Measurements from ENCODE around the gene OBP2A. TPM values are rescaled to one million over a fixed set of nuclear protein-coding genes. Genes with fewer than 3 reads are reported as not detected.
"Not testable (repeated sequence)": the region's sequence is repeated elsewhere in the genome, so short reads cannot be mapped to it uniquely, and the experiment has no call there.

OBP2A gene
- not detected for total RNA-seq
- not detected for polyA plus RNA-seq
- not detected for total RNA-seq

GRCh38 chr9:135545646-135546176 is at the start of gene OBP2A:
Gene OBP2A (plus strand): TSS chr9:135546126. CDS start chr9:135546181, 55 bp downstream.
- H3K4me3 ChIP-seq (ENCODE audit: low read length); H3K4me3 Mint-ChIP-seq; H3K4me1 ChIP-seq (ENCODE audit: control insufficient read depth in 2 of 2, insufficient read depth in 2 of 2, low read length in 2 of 2); DNase-seq; H3K27me3 ChIP-seq (ENCODE audit: control insufficient read depth in 2 of 2, insufficient read depth in 2 of 2, low read length in 2 of 2); H3K9me3 ChIP-seq (ENCODE audit: control insufficient read depth in 2 of 3, low read length in 3 of 3); H3K36me3 Mint-ChIP-seq; POLR2A ChIA-PET; H3K36me3 ChIP-seq (ENCODE audit: control insufficient read depth in 2 of 3, insufficient read depth in 3 of 3, low read length in 3 of 3); CTCF ChIA-PET; H3K27ac ChIP-seq (ENCODE audit: low read depth, low read length); H3K4me1 Mint-ChIP-seq; H3K27ac Mint-ChIP-seq; ATAC-seq; intact Hi-C loops (cut with micrococcal nuclease); H3K9me3 Mint-ChIP-seq: not testable (repeated sequence)
- H3K27me3 Mint-ChIP-seq: peaks cover 11 to 20% (median 13%) of the 10 kb centered on the region in 5 donors

- ATAC-seq (no peak), DNase-seq (no peak)
- Mint-ChIP-seq H3K9me3 (no peaks in the 10 kb centered on the region), H3K4me1 (peaks cover 8 to 30% (median 14%) of the 10 kb centered on the region in 7 donors), H3K27me3 (peaks cover 0 to 5% (median 0%) of the 10 kb centered on the region in 5 donors), H3K27ac (peak overlapping the region in 1 of 9 donors; percentile 51), H3K36me3 (peaks cover 0 to 8% (median 4%) of the 10 kb centered on the region in 5 donors), H3K4me3 (peak overlapping the region in 9 of 10 donors; percentile 78 to 95 (median 89))
- no peak overlapping the region for H3K27ac ChIP-seq (ENCODE audit: low read depth, low read length)
- H3K4me1 ChIP-seq (ENCODE audit: control insufficient read depth in 2 of 2, insufficient read depth in 2 of 2, low read length in 2 of 2): peaks cover 10 to 14% of the 10 kb centered on the region in 2 donors
- no peaks in the 10 kb centered on the region for H3K27me3 ChIP-seq (ENCODE audit: control insufficient read depth in 2 of 2, insufficient read depth in 2 of 2, low read length in 2 of 2)
- POLR2A ChIA-PET: no interaction called here
- no peak overlapping the region for H3K4me3 ChIP-seq (ENCODE audit: low read length)
- CTCF ChIA-PET: no interaction called here
- intact Hi-C loops (cut with micrococcal nuclease): no loop called here
- peaks cover 0 to 27% (median 0%) of the 10 kb centered on the region in 3 experiments for H3K36me3 ChIP-seq (ENCODE audit: control insufficient read depth in 2 of 3, insufficient read depth in 3 of 3, low read length in 3 of 3)
- H3K9me3 ChIP-seq (ENCODE audit: control insufficient read depth in 2 of 3, low read length in 3 of 3): no peaks in the 10 kb centered on the region
Observed at GRCh38 chr9:135498381-135499126, 47.4 kb upstream of the OBP2A start.

- Mint-ChIP-seq H3K27ac (peak overlapping the region in 5 of 9 donors; percentile 11 to 80 (median 38)), H3K9me3 (no peaks in the 10 kb centered on the region), H3K27me3 (peaks cover 0 to 5% (median 0%) of the 10 kb centered on the region in 5 donors), H3K4me3 (peak overlapping the region; percentile 78 to 95 (median 88)), H3K36me3 (peaks cover 0 to 13% (median 6%) of the 10 kb centered on the region in 5 donors), H3K4me1 (peaks cover 9 to 39% (median 17%) of the 10 kb centered on the region in 7 donors)
- Histone ChIP-seq H3K9me3 (ENCODE audit: control insufficient read depth in 2 of 3, low read length in 3 of 3) (no peaks in the 10 kb centered on the region), H3K27ac (ENCODE audit: low read depth, low read length) (peak overlapping the region; percentile 77), H3K4me1 (ENCODE audit: control insufficient read depth in 2 of 2, insufficient read depth in 2 of 2, low read length in 2 of 2) (peaks cover 10 to 14% of the 10 kb centered on the region in 2 donors), H3K27me3 (ENCODE audit: control insufficient read depth in 2 of 2, insufficient read depth in 2 of 2, low read length in 2 of 2) (no peaks in the 10 kb centered on the region), H3K36me3 (ENCODE audit: control insufficient read depth in 2 of 3, insufficient read depth in 3 of 3, low read length in 3 of 3) (peaks cover 0 to 36% (median 0%) of the 10 kb centered on the region in 3 experiments), H3K4me3 (ENCODE audit: low read length) (peak overlapping the region; percentile 91)
- intact Hi-C loops (cut with micrococcal nuclease): loop anchor here in 1 of 2 donors (5.0 to 10.0 kb wide), 2 partner anchors 1042 to 1335 kb away; partner anchors contain the start of gene RNU6ATAC
- ChIA-PET CTCF (interaction anchor here (0.9 kb wide), 1 partner anchor 18 kb away, joined by 3 read pairs; no protein-coding TSS in a partner anchor), POLR2A (no interaction called here)
- ATAC-seq: peak; percentile 64
- DNase-seq: peak; percentile 69 to 90 (median 80)
Observed at GRCh38 chr9:135499326-135500070, 46.4 kb upstream of the OBP2A start.

- no peak for DNase-seq
- H3K27ac Mint-ChIP-seq: peak overlapping the region in 2 of 9 donors; percentile 18 to 80
- Histone ChIP-seq H3K9me3 (ENCODE audit: control insufficient read depth in 2 of 3, low read length in 3 of 3) (no peaks in the 10 kb centered on the region), H3K4me1 (ENCODE audit: control insufficient read depth in 2 of 2, insufficient read depth in 2 of 2, low read length in 2 of 2) (peaks cover 10 to 14% of the 10 kb centered on the region in 2 donors), H3K36me3 (ENCODE audit: control insufficient read depth in 2 of 3, insufficient read depth in 3 of 3, low read length in 3 of 3) (peaks cover 0 to 42% (median 0%) of the 10 kb centered on the region in 3 experiments), H3K4me3 (ENCODE audit: low read length) (peak overlapping the region; percentile 91), H3K27ac (ENCODE audit: low read depth, low read length) (peak overlapping the region; percentile 77), H3K27me3 (ENCODE audit: control insufficient read depth in 2 of 2, insufficient read depth in 2 of 2, low read length in 2 of 2) (no peaks in the 10 kb centered on the region)
- ATAC-seq: peak; percentile 2
- intact Hi-C loops (cut with micrococcal nuclease): loop anchor here in 1 of 2 donors (5.0 to 10.0 kb wide), 2 partner anchors 1043 to 1335 kb away; partner anchors contain the start of gene RNU6ATAC
- peak overlapping the region; percentile 80 to 95 (median 88) for H3K4me3 Mint-ChIP-seq
- H3K27me3 Mint-ChIP-seq: no peaks in the 10 kb centered on the region
- POLR2A ChIA-PET: no interaction called here
- H3K9me3 Mint-ChIP-seq: no peaks in the 10 kb centered on the region
- H3K4me1 Mint-ChIP-seq: peaks cover 12 to 41% (median 17%) of the 10 kb centered on the region in 7 donors
- H3K36me3 Mint-ChIP-seq: peaks cover 0 to 15% (median 8%) of the 10 kb centered on the region in 5 donors
- CTCF ChIA-PET: interaction anchor here (0.9 kb wide), 1 partner anchor 18 kb away, joined by 3 read pairs; no protein-coding TSS in a partner anchor
Observed at GRCh38 chr9:135500071-135500524, 45.8 kb upstream of the OBP2A start.

- intact Hi-C loops (cut with micrococcal nuclease): loop anchor here in 1 of 2 donors (5.0 to 10.0 kb wide), 2 partner anchors 1043 to 1336 kb away; partner anchors contain the start of gene RNU6ATAC
- ATAC-seq (peak; percentile 97), DNase-seq (peak; percentile 62 to 93 (median 80))
- Mint-ChIP-seq H3K4me1 (peaks cover 12 to 41% (median 18%) of the 10 kb centered on the region in 7 donors), H3K9me3 (no peaks in the 10 kb centered on the region), H3K27ac (peak within 1 kb of the TSS in 8 of 9 donors; percentile 11 to 96 (median 81)), H3K4me3 (peak within 1 kb of the TSS; percentile 80 to 95 (median 88)), H3K36me3 (peaks cover 0 to 17% (median 8%) of the 10 kb centered on the region in 5 donors), H3K27me3 (no peaks in the 10 kb centered on the region)
- Histone ChIP-seq H3K9me3 (ENCODE audit: control insufficient read depth in 2 of 3, low read length in 3 of 3) (no peaks in the 10 kb centered on the region), H3K27me3 (ENCODE audit: control insufficient read depth in 2 of 2, insufficient read depth in 2 of 2, low read length in 2 of 2) (no peaks in the 10 kb centered on the region), H3K36me3 (ENCODE audit: control insufficient read depth in 2 of 3, insufficient read depth in 3 of 3, low read length in 3 of 3) (peaks cover 0 to 45% (median 0%) of the 10 kb centered on the region in 3 experiments), H3K4me1 (ENCODE audit: control insufficient read depth in 2 of 2, insufficient read depth in 2 of 2, low read length in 2 of 2) (peaks cover 10 to 14% of the 10 kb centered on the region in 2 donors), H3K4me3 (ENCODE audit: low read length) (peak within 1 kb of the TSS; percentile 91), H3K27ac (ENCODE audit: low read depth, low read length) (peak within 1 kb of the TSS; percentile 77)
- ChIA-PET CTCF (no interaction called here), POLR2A (no interaction called here)
Observed at GRCh38 chr9:135500525-135501260, 45.2 kb upstream of the OBP2A start, which contains the start of gene MRPS2. Gene MRPS2 (plus strand): TSS chr9:135500682. CDS start chr9:135500711, 29 bp downstream.
